GM23338 (cell line): ENCODE data around the gene SMOC1. TPM values are rescaled to one million over a fixed set of nuclear protein-coding genes. Genes with fewer than 3 reads are reported as not detected.
A peak's percentile ranks its signal among the peaks of the same experiment; 100 is the strongest.

Experiments
- ATAC-seq: fragments of 200-7000 bp; cut with Tn5 transposase; 3 replicates; pipeline ENCODE4 v1.9.1; 2020
- DNase-seq: peaks from one replicate; pipeline ENCODE4 v3.0.0-alpha.2; 2015; ENCODE audit warnings: low spot score
- H2AFZ ChIP-seq: fragments of 200-600 bp; sonication (generic); 2 replicates; pipeline ENCODE4 v1.8.0; 2016; ENCODE audit warnings: antibody characterized with exemption, mild to moderate bottlenecking, moderate library complexity
- H3F3A ChIP-seq: fragments of 200-600 bp; sonication (generic); replicated peaks from 2 replicates; pipeline ENCODE4 v1.8.0; 2017; ENCODE audit warnings: antibody characterized with exemption, mixed run types, low read depth
- H3K27ac ChIP-seq: fragments of 200-600 bp; sonication (generic); 2 replicates; pipeline ENCODE4 v1.6.1; 2016; ENCODE audit warnings: low read depth
- H3K27me3 ChIP-seq: fragments of 200-600 bp; sonication (generic); 2 replicates; pipeline ENCODE4 v1.8.0; 2016; ENCODE audit warnings: mild to moderate bottlenecking, mixed run types, moderate library complexity; ENCODE audit not compliant: insufficient read depth
- H3K36me3 ChIP-seq: fragments of 200-600 bp; sonication (generic); 2 replicates; pipeline ENCODE4 v1.8.0; 2016; ENCODE audit warnings: mild to moderate bottlenecking; ENCODE audit not compliant: insufficient read depth
- H3K4me1 ChIP-seq: fragments of 200-600 bp; sonication (generic); 2 replicates; pipeline ENCODE4 v1.8.0; 2016; ENCODE audit warnings: mild to moderate bottlenecking, moderate library complexity; ENCODE audit not compliant: insufficient read depth
- H3K4me2 ChIP-seq: fragments of 200-600 bp; sonication (generic); 2 replicates; pipeline ENCODE4 v1.7.1; 2017; ENCODE audit warnings: mixed run types
- H3K4me3 ChIP-seq: fragments of 200-600 bp; sonication (generic); 2 replicates; pipeline ENCODE4 v1.6.1; 2016; ENCODE audit warnings: mixed run types
- H3K79me2 ChIP-seq: fragments of 200-600 bp; sonication (generic); replicated peaks from 2 replicates; pipeline ENCODE4 v1.8.0; 2017; ENCODE audit warnings: mild to moderate bottlenecking; ENCODE audit not compliant: insufficient read depth
- H3K9me2 ChIP-seq: fragments of 200-600 bp; sonication (generic); 2 replicates; pipeline ENCODE4 v1.8.0; 2017; ENCODE audit not compliant: insufficient read depth
- H4K20me1 ChIP-seq: fragments of 200-600 bp; sonication (generic); replicated peaks from 2 replicates; pipeline ENCODE4 v1.8.0; 2017; ENCODE audit warnings: mild to moderate bottlenecking; ENCODE audit not compliant: insufficient read depth
- H3K27ac Mint-ChIP-seq: 2 replicates; pipeline ENCODE4 v1.8.0; 2020; ENCODE audit warnings: inconsistent platforms, mild to moderate bottlenecking, moderate library complexity, mixed read lengths
- H3K27me3 Mint-ChIP-seq: 3 replicates; pipeline ENCODE4 v1.8.0; 2022; ENCODE audit warnings: low read depth, mild to moderate bottlenecking, moderate library complexity, mixed read lengths, inconsistent platforms; ENCODE audit not compliant: insufficient read depth, poor library complexity
- H3K36me3 Mint-ChIP-seq: 3 replicates; pipeline ENCODE4 v1.8.0; 2021; ENCODE audit warnings: low read depth, mild to moderate bottlenecking, inconsistent platforms, moderate library complexity, mixed read lengths
- H3K4me1 Mint-ChIP-seq: 3 replicates; pipeline ENCODE4 v1.8.0; 2020; ENCODE audit warnings: mild to moderate bottlenecking, inconsistent platforms, mixed read lengths
- H3K4me3 Mint-ChIP-seq: 3 replicates; pipeline ENCODE4 v1.8.0; 2021; ENCODE audit warnings: moderate library complexity, mild to moderate bottlenecking, inconsistent platforms, mixed read lengths
- H3K9me3 Mint-ChIP-seq: 3 replicates; pipeline ENCODE4 v1.8.0; 2020; ENCODE audit warnings: moderate library complexity, mild to moderate bottlenecking, inconsistent platforms, mixed read lengths
- CREB1 ChIP-seq: fragments of 250-450 bp; sonication (Bioruptor Pico); IDR thresholded peaks from 2 replicates; pipeline ENCODE4 v1.5.0; 2020; ENCODE audit warnings: low read depth, mild to moderate bottlenecking, moderate library complexity
- CTCF ChIP-seq, 2 experiments: fragments of 200-600 bp in 1 of 2; sonication (generic) in 1 of 2; conservative IDR thresholded peaks; 2 replicates each; pipeline versions ENCODE4 v1.5.1 to v1.6.1; 2016 to 2017; ENCODE audit warnings: antibody characterized with exemption in 2 of 2, low read depth in 2 of 2, mild to moderate bottlenecking in 2 of 2, moderate library complexity in 1 of 2
- ETS1 ChIP-seq: IDR thresholded peaks from 2 replicates; pipeline ENCODE4 v1.6.1; 2016; ENCODE audit warnings: antibody characterized with exemption
- EZH2 ChIP-seq: fragments of 200-600 bp; sonication (generic); IDR thresholded peaks from one replicate; pipeline ENCODE4 v1.8.0; 2017; ENCODE audit warnings: antibody characterized with exemption, mild to moderate bottlenecking, low read depth; ENCODE audit not compliant: unreplicated experiment
- EZH2phosphoT487 ChIP-seq: fragments of 200-600 bp; sonication (generic); IDR thresholded peaks from one replicate; pipeline ENCODE4 v1.8.1; 2018; ENCODE audit warnings: antibody characterized with exemption; ENCODE audit not compliant: unreplicated experiment
- JUNB ChIP-seq: IDR thresholded peaks from one replicate; pipeline ENCODE4 v1.6.1; 2016; ENCODE audit warnings: antibody characterized with exemption; ENCODE audit not compliant: unreplicated experiment
- NANOG ChIP-seq: IDR thresholded peaks from 2 replicates; pipeline ENCODE4 v1.6.1; 2016; ENCODE audit warnings: antibody characterized with exemption, borderline replicate concordance
- POLR2AphosphoS5 ChIP-seq: IDR thresholded peaks from 2 replicates; pipeline ENCODE4 v1.6.1; 2016; ENCODE audit warnings: antibody characterized with exemption, low read depth
- REST ChIP-seq: IDR thresholded peaks from one replicate; pipeline ENCODE4 v1.6.1; 2018; ENCODE audit warnings: antibody characterized with exemption; ENCODE audit not compliant: unreplicated experiment
- STAT1 ChIP-seq: IDR thresholded peaks from one replicate; pipeline ENCODE4 v1.6.1; 2016; ENCODE audit warnings: antibody characterized with exemption; ENCODE audit not compliant: unreplicated experiment
- ZNF114 ChIP-seq: fragments of 250-450 bp; sonication (Bioruptor Pico); IDR thresholded peaks from 2 replicates; pipeline ENCODE4 v1.5.0; 2020; ENCODE audit warnings: mild to moderate bottlenecking, moderate library complexity
- polyA plus RNA-seq: library from polyadenylated mRNA; unstranded; fragments of >200 nt; fragmentation: Nextera tagmentation; extraction: Ambion mirVana; gene quantifications from 2 replicates; pipeline ENCODE4 v1.2.1, GENCODE V29; 2016
- total RNA-seq: library from RNA; depleted of rRNA; stranded (reverse); fragments of >200 nt; shearing (Covaris generic); gene quantifications from 2 replicates; pipeline ENCODE4 v1.2.3, GENCODE V29; 2014

SMOC1 gene
- total and polyA plus RNA-seq, 2 experiments from 2014 or later: 0.79 to 1.6 TPM

GRCh38 chr14:70029296-70030132 is 150.3 kb downstream of the SMOC1 start (continued):
- no peak for TF ChIP-seq EZH2phosphoT487
- no peak for TF ChIP-seq JUNB
- TF ChIP-seq ETS1: no peak
- TF ChIP-seq POLR2AphosphoS5: no peak
- TF ChIP-seq ZNF114: no peak
- no peak for TF ChIP-seq REST
- TF ChIP-seq NANOG: no peak
- TF ChIP-seq CREB1 (CRISPR knock-in tag): no peak
- no peak for TF ChIP-seq CTCF (conservative IDR thresholded peaks at IDR 0.05; ENCODE audit: low read depth in 2 of 2)
- no peak for TF ChIP-seq STAT1
- no peak for TF ChIP-seq EZH2

- no peaks in the 10 kb centered on the region for H3K79me2 ChIP-seq
- no peak for ATAC-seq
- no peak for DNase-seq
- H3F3A ChIP-seq: no peaks in the 10 kb centered on the region
- no peak overlapping the region for H3K27ac ChIP-seq
- no peak overlapping the region for H3K27ac Mint-ChIP-seq
- no peaks in the 10 kb centered on the region for H3K36me3 ChIP-seq
- no peaks in the 10 kb centered on the region for H3K27me3 ChIP-seq
- H3K9me2 ChIP-seq: peaks cover 7% of the 10 kb centered on the region
- peaks cover 10% of the 10 kb centered on the region for H3K27me3 Mint-ChIP-seq
- H3K36me3 Mint-ChIP-seq: no peaks in the 10 kb centered on the region
- H4K20me1 ChIP-seq: no peaks in the 10 kb centered on the region
- H3K4me3 ChIP-seq: no peak overlapping the region
- no peaks in the 10 kb centered on the region for H3K9me3 Mint-ChIP-seq
- H2AFZ ChIP-seq: peak overlapping the region; percentile 47; the same call in 1 of the 2 replicates
- H3K4me1 ChIP-seq: 0 out of 2 replicates have a peak, but pooled peaks cover 6% of the 10 kb centered on the region
- H3K4me2 ChIP-seq: peak overlapping the region; percentile 13; the same call in 1 of the 2 replicates
- H3K4me1 Mint-ChIP-seq: peaks cover 18% of the 10 kb centered on the region
- H3K4me3 Mint-ChIP-seq: no peak overlapping the region; the same call in 2 of the 3 replicates
- TF ChIP-seq CREB1 (CRISPR knock-in tag): no peak
- no peak for TF ChIP-seq JUNB
- TF ChIP-seq ZNF114: no peak
- TF ChIP-seq NANOG: no peak
- TF ChIP-seq REST: no peak
- no peak for TF ChIP-seq EZH2
Observed at GRCh38 chr14:70032016-70032415, 152.8 kb downstream of the SMOC1 start.
